Ovary (tissue), 3 donors: Measurements from ENCODE around the gene CABP2.

ENCODE experiments used
- POLR2A ChIP-seq: fragments of 450-650 bp; IDR thresholded peaks from one replicate; pipeline ENCODE4 v1.6.1; 2017; ENCODE audit warnings: antibody characterized with exemption, mild to moderate bottlenecking, moderate library complexity
- TF ChIP-seq, protein P1 (sequence below), 3 donors: fragments of 450-650 bp in 2 of 3; fragments of 200-600 bp in 1 of 3; IDR thresholded peaks; one replicate each; pipeline versions ENCODE4 v1.5.1 to v1.8.0; 2016 to 2022; ENCODE audit warnings: antibody characterized with exemption in 3 of 3, mild to moderate bottlenecking in 1 of 3
- donor health status: DM: no; HTN: no; CAD: no.

GRCh38 chr11:67532889-67533288 lies 9.6 kb upstream of the CABP2 start:
- no peak for TF ChIP-seq POLR2A
- TF ChIP-seq, protein P1, sequence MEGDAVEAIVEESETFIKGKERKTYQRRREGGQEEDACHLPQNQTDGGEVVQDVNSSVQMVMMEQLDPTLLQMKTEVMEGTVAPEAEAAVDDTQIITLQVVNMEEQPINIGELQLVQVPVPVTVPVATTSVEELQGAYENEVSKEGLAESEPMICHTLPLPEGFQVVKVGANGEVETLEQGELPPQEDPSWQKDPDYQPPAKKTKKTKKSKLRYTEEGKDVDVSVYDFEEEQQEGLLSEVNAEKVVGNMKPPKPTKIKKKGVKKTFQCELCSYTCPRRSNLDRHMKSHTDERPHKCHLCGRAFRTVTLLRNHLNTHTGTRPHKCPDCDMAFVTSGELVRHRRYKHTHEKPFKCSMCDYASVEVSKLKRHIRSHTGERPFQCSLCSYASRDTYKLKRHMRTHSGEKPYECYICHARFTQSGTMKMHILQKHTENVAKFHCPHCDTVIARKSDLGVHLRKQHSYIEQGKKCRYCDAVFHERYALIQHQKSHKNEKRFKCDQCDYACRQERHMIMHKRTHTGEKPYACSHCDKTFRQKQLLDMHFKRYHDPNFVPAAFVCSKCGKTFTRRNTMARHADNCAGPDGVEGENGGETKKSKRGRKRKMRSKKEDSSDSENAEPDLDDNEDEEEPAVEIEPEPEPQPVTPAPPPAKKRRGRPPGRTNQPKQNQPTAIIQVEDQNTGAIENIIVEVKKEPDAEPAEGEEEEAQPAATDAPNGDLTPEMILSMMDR (IDR thresholded peaks at IDR 0.05), result no peak
